Mammary epithelial cell (primary cell): Measurements from ENCODE around the gene PARP9.

Source experiments
- EZH2 ChIP-seq: IDR thresholded peaks from 2 replicates; pipeline ENCODE4 v1.6.1; 2012; ENCODE audit warnings: low read length, inconsistent platforms, borderline replicate concordance
- TF ChIP-seq, protein P1 (sequence below), 2 donors: IDR thresholded peaks in 1 of 2; conservative IDR thresholded peaks in 1 of 2; 2 replicates each; pipeline ENCODE4 v1.5.1; 2011 to 2012; ENCODE audit warnings: inconsistent platforms in 2 of 2, low read length in 2 of 2, mild to moderate bottlenecking in 2 of 2, control low read depth in 1 of 2, low read depth in 1 of 2; ENCODE audit not compliant: insufficient read depth in 1 of 2; ENCODE audit errors: extremely low read depth in 1 of 2

DNA sequence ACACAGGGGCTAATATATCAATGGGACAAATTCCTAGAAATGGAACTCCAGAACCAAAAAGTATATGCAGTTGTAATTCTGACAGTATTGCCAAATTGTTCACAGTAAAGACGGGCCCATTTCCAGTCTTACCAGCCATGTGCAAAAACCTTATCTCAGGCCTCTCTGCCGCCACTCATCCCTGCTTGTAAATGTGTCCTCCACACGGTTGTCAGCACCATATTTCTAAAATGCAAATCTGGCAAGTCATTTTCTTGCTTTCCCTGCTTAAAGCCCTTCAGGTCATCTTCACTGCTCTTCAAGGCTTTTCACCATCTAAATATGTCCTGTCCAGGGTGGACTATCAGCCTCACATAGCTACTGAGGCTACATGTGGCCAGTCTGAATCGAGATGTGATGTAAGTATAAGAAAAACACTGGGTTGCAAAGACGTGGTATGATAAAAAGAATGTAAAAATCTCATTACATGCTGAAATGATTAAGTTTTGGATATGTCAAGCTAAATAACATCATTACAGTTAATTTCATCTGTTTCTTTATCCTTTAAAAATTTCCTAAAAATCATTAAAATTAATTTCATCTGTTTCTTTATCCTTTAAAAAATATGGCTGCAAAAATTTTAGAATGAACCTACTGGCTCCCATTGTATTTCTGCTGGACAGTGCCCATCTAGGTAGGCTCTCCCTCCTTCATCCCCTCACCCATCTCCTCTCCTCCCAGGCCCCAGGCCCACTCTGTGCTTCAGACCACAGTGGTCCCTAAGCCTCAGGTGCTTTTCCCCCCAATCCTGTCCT lies 980 bp downstream of the PARP9 start:
- TF ChIP-seq, protein P1, sequence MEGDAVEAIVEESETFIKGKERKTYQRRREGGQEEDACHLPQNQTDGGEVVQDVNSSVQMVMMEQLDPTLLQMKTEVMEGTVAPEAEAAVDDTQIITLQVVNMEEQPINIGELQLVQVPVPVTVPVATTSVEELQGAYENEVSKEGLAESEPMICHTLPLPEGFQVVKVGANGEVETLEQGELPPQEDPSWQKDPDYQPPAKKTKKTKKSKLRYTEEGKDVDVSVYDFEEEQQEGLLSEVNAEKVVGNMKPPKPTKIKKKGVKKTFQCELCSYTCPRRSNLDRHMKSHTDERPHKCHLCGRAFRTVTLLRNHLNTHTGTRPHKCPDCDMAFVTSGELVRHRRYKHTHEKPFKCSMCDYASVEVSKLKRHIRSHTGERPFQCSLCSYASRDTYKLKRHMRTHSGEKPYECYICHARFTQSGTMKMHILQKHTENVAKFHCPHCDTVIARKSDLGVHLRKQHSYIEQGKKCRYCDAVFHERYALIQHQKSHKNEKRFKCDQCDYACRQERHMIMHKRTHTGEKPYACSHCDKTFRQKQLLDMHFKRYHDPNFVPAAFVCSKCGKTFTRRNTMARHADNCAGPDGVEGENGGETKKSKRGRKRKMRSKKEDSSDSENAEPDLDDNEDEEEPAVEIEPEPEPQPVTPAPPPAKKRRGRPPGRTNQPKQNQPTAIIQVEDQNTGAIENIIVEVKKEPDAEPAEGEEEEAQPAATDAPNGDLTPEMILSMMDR (conservative IDR thresholded peaks at IDR 0.05 in 1 of 2, IDR thresholded peaks at IDR 0.05 in 1 of 2; ENCODE audit: extremely low read depth in 1 of 2, insufficient read depth in 1 of 2, low read depth in 1 of 2, low read length in 2 of 2) = no peak
- no peak for TF ChIP-seq EZH2
